Measurements from ENCODE around the gene CHCHD6.

CHCHD6 gene

GRCh38 chr3:126867190-126867862 is 163.3 kb downstream of the CHCHD6 start:
- no peak for DNase-seq

- DNase-seq = no peak
Observed at GRCh38 chr3:126867863-126868200, 163.8 kb downstream of the CHCHD6 start.

GRCh38 chr3:126870608-126871210 is 166.7 kb downstream of the CHCHD6 start:
- no peak for DNase-seq

GRCh38 chr3:126872701-126873342 is 168.8 kb downstream of the CHCHD6 start:
- no peak for DNase-seq

- DNase-seq = no peak
Observed at GRCh38 chr3:126873416-126873815, 169.4 kb downstream of the CHCHD6 start.

GRCh38 chr3:126878664-126879063 is 174.6 kb downstream of the CHCHD6 start:
- no peak for DNase-seq

- no peak for DNase-seq
Observed at GRCh38 chr3:126880901-126881300, 176.9 kb downstream of the CHCHD6 start.

- DNase-seq = no peak
Observed at GRCh38 chr3:126881861-126882260, 177.8 kb downstream of the CHCHD6 start.

- DNase-seq = no peak
Observed at GRCh38 chr3:126883241-126883640, 179.2 kb downstream of the CHCHD6 start.

GRCh38 chr3:126885425-126885824 is 181.4 kb downstream of the CHCHD6 start:
- DNase-seq = no peak

- no peak for DNase-seq
Observed at GRCh38 chr3:126886217-126886616, 182.2 kb downstream of the CHCHD6 start.

GRCh38 chr3:126887686-126888085 is 183.6 kb downstream of the CHCHD6 start:
- DNase-seq = no peak

- DNase-seq = no peak
Observed at GRCh38 chr3:126888186-126888760, 184.2 kb downstream of the CHCHD6 start.

GRCh38 chr3:126889276-126890201 is 185.5 kb downstream of the CHCHD6 start:
- DNase-seq = no peak

- no peak for DNase-seq
Observed at GRCh38 chr3:126891141-126891540, 187.1 kb downstream of the CHCHD6 start.

- no peak for DNase-seq
Observed at GRCh38 chr3:126891791-126892190, 187.8 kb downstream of the CHCHD6 start.

- DNase-seq = no peak
Observed at GRCh38 chr3:126893651-126894050, 189.6 kb downstream of the CHCHD6 start.

GRCh38 chr3:126894475-126894874 is 190.4 kb downstream of the CHCHD6 start:
- DNase-seq = no peak

- no peak for DNase-seq
Observed at GRCh38 chr3:126895178-126896066, 191.4 kb downstream of the CHCHD6 start.

- DNase-seq = no peak
Observed at GRCh38 chr3:126896067-126896441, 192.0 kb downstream of the CHCHD6 start.

- DNase-seq = no peak
Observed at GRCh38 chr3:126896968-126897367, 192.9 kb downstream of the CHCHD6 start.

- DNase-seq = no peak
Observed at GRCh38 chr3:126897943-126898342, 193.9 kb downstream of the CHCHD6 start.
